Smooth muscle cell (in vitro differentiated cells): ENCODE results near the gene PBX1. TPM values are rescaled to one million over a fixed set of nuclear protein-coding genes. Genes with fewer than 3 reads are reported as not detected.

Experiments
- DNase-seq: peaks from one replicate; lab custom pipeline; 2025; ENCODE audit not compliant: unreplicated experiment; lab: John Stamatoyannopoulos, UW
- H2AFZ ChIP-seq: fragments of 200-600 bp; sonication (generic); 2 replicates; pipeline ENCODE4 v1.6.0; 2016; ENCODE audit warnings: antibody characterized with exemption, low read depth, mild to moderate bottlenecking
- H3F3A ChIP-seq: fragments of 200-600 bp; sonication (generic); 2 replicates; pipeline ENCODE4 v1.6.0; 2017; ENCODE audit warnings: antibody characterized with exemption, low read depth
- H3K27ac ChIP-seq: fragments of 200-600 bp; sonication (generic); 2 replicates; pipeline ENCODE4 v1.5.1; 2016; ENCODE audit warnings: low read depth, mild to moderate bottlenecking
- H3K27me3 ChIP-seq: fragments of 200-600 bp; sonication (generic); 2 replicates; pipeline ENCODE4 v1.6.1; 2016; ENCODE audit warnings: low read depth, mild to moderate bottlenecking
- H3K36me3 ChIP-seq: fragments of 200-600 bp; sonication (generic); 2 replicates; pipeline ENCODE4 v1.5.1; 2016; ENCODE audit warnings: low read depth
- H3K4me1 ChIP-seq: fragments of 200-600 bp; sonication (generic); 2 replicates; pipeline ENCODE4 v1.5.1; 2016; ENCODE audit warnings: low read depth
- H3K4me2 ChIP-seq: fragments of 200-600 bp; sonication (generic); 2 replicates; pipeline ENCODE4 v1.6.0; 2016; ENCODE audit warnings: mild to moderate bottlenecking
- H3K4me3 ChIP-seq: fragments of 200-600 bp; sonication (generic); 2 replicates; pipeline ENCODE4 v1.5.1; 2016; ENCODE audit warnings: mild to moderate bottlenecking
- H3K79me2 ChIP-seq: fragments of 200-600 bp; sonication (generic); 2 replicates; pipeline ENCODE4 v1.6.0; 2016; ENCODE audit warnings: low read depth, mild to moderate bottlenecking
- H3K9ac ChIP-seq: fragments of 200-600 bp; sonication (generic); 2 replicates; pipeline ENCODE4 v1.6.0; 2016; ENCODE audit warnings: low read depth
- H3K9me3 ChIP-seq: fragments of 200-600 bp; sonication (generic); replicated peaks from 2 replicates; pipeline ENCODE4 v1.5.1; 2016; ENCODE audit warnings: low read depth
- H4K20me1 ChIP-seq: fragments of 200-600 bp; sonication (generic); 2 replicates; pipeline ENCODE4 v1.6.0; 2016; ENCODE audit warnings: low read depth
- WGBS: methylation state at CpG from one replicate; pipeline ENCODE4 v1.1.7; 2016; ENCODE audit warnings: low lambda C conversion rate; 5-methylcytosine and 5-hydroxymethylcytosine counted together
- polyA plus RNA-seq: library from polyadenylated mRNA; unstranded; fragments of >200 nt; fragmentation: Nextera tagmentation; extraction: Ambion mirVana; gene quantifications from 2 replicates; pipeline ENCODE4 v1.2.1, GENCODE V29; 2016
- total RNA-seq: library from RNA; depleted of rRNA; stranded (reverse); fragments of >200 nt; gene quantifications from 2 replicates; pipeline ENCODE4 v1.2.3, GENCODE V29; 2014
- TF ChIP-seq, protein P1 (sequence below): fragments of 200-600 bp; sonication (generic); IDR thresholded peaks from 2 replicates; pipeline ENCODE4 v1.5.1; 2017; ENCODE audit warnings: borderline replicate concordance, mild to moderate bottlenecking, antibody characterized with exemption; ENCODE audit not compliant: insufficient read depth, poor library complexity, severe bottlenecking

Gene PBX1
- total and polyA plus RNA-seq, 2 experiments from 2014 or later = 8.1 to 70.8 TPM

DNA sequence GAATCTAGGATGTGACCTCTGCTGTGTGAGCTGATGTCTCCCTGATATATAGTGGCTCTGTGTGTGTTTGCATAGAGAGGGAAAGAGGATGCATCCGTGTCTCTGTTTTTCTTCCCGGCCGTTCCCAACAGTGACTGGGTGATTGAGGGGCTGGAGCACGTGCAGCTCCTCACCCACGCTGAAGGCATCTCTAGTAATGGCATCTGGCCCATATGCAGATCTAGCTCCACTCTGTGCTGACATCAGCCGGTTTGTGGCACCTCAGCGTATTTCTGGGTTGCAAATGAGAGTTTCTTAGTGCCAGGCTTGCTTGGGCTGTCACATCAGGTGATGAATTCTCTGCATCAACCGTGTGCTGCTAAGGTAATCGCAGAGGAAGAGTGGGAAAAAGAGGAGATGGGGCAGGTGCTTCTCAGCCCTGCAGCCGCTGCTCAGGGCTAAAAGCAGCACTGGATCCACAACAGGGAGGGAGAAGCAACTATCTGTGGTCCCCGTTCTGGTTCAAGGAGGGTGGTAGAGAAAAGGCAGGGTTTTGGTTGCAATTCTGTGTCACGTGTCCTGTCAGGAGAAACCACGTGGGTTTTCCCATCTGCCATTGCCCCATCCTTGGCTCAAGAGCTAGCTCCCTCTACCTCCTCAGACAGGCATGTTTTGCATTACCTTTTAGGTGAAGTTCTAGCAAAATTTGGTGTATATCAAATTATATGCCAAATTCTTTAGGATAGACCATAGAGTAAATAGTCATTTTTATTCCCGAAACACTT lies 282.9 kb downstream of the PBX1 start:
- Histone ChIP-seq H3K4me3 (no peak overlapping the region), H4K20me1 (peaks cover 5% of the 10 kb centered on the region), H3K36me3 (no peaks in the 10 kb centered on the region), H3K27me3 (no peaks in the 10 kb centered on the region), H3K9me3 (no peaks in the 10 kb centered on the region), H3K79me2 (no peaks in the 10 kb centered on the region), H2AFZ (no peak overlapping the region), H3K27ac (no peak overlapping the region), H3F3A (no peaks in the 10 kb centered on the region), H3K4me2 (no peak overlapping the region), H3K4me1 (no peaks in the 10 kb centered on the region), H3K9ac (no peak overlapping the region)
- DNase-seq = no peak
- WGBS = 79% methylated on average over 14 of the region's 14 CpGs
- TF ChIP-seq, protein P1, sequence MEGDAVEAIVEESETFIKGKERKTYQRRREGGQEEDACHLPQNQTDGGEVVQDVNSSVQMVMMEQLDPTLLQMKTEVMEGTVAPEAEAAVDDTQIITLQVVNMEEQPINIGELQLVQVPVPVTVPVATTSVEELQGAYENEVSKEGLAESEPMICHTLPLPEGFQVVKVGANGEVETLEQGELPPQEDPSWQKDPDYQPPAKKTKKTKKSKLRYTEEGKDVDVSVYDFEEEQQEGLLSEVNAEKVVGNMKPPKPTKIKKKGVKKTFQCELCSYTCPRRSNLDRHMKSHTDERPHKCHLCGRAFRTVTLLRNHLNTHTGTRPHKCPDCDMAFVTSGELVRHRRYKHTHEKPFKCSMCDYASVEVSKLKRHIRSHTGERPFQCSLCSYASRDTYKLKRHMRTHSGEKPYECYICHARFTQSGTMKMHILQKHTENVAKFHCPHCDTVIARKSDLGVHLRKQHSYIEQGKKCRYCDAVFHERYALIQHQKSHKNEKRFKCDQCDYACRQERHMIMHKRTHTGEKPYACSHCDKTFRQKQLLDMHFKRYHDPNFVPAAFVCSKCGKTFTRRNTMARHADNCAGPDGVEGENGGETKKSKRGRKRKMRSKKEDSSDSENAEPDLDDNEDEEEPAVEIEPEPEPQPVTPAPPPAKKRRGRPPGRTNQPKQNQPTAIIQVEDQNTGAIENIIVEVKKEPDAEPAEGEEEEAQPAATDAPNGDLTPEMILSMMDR = no peak

DNA sequence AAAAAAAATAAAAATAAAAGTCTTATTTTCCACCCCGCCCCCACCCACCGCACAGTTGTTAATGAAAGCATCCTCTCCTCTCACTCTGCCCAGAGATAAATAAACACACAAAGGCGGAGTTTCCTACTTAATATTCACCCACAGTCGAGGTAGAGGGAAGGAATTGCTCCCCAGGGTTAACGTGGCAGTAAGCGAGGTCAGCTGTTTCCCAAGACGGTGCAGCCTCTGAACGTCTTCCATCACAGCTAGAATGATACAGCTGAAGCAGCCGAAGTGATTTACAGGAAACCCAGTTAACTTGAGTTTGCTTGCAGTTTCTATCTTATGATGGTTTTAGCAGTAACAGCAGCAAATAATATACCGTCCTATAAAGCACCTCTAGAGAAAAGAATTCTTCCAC lies 283.9 kb downstream of the PBX1 start:
- Histone ChIP-seq H3K36me3 (no peaks in the 10 kb centered on the region), H3K4me2 (no peak overlapping the region), H3K79me2 (no peaks in the 10 kb centered on the region), H3K4me1 (no peaks in the 10 kb centered on the region), H3K9ac (no peak overlapping the region), H3F3A (no peaks in the 10 kb centered on the region), H2AFZ (no peak overlapping the region), H3K4me3 (no peak overlapping the region), H4K20me1 (no peaks in the 10 kb centered on the region), H3K27me3 (no peaks in the 10 kb centered on the region), H3K9me3 (no peaks in the 10 kb centered on the region), H3K27ac (no peak overlapping the region)
- WGBS = 84% methylated on average over 10 of the region's 10 CpGs
- no peak for DNase-seq
- TF ChIP-seq, protein P1 = no peak

DNA sequence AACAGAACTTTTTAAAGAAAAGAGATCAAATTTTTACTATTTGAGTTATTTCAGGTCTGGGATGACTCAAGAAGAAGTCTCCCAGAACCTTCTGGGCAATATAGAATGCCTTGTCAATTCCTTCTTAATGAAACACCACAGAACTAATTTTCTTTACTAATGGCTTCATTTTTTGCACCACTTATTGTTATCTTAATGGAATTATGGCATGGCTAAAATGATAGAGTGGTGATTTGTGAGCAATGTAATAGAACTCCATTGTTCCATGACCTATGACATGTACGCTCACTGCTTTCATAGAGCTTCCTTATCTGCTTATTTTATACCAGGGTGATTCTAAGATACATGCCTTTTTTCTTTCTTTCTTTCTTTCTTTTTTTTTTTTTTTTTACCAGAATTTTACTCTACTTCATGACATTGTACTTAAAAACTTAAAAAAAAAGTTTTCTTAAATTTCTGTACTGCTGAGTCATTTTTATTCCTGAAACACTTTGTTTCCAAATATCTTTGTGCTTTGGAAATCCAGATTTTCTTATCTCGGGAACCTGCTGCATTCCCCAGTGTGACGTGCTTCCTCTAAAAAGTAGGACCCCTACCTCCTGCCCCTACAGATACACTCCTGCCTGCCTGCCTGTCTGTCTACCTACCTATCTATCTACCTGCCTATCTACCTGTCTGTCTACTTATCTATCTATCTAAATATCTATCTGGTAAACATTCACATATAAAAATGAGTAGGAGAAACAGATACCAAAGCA lies 284.9 kb downstream of the PBX1 start:
- Histone ChIP-seq H3K4me2 (no peak overlapping the region), H3K27ac (no peak overlapping the region), H3K4me1 (no peaks in the 10 kb centered on the region), H3K9me3 (no peaks in the 10 kb centered on the region), H4K20me1 (no peaks in the 10 kb centered on the region), H2AFZ (no peak overlapping the region), H3K79me2 (no peaks in the 10 kb centered on the region), H3F3A (no peaks in the 10 kb centered on the region), H3K9ac (no peak overlapping the region), H3K36me3 (no peaks in the 10 kb centered on the region), H3K27me3 (no peaks in the 10 kb centered on the region), H3K4me3 (no peak overlapping the region)
- 95% methylated on average over 3 of the region's 3 CpGs for WGBS
- TF ChIP-seq, protein P1 = no peak
- no peak for DNase-seq
